ENCODE measurements around the gene PIK3AP1.

- TF ChIP-seq POLR2A (IDR thresholded peaks at IDR 0.05): no peak
- TF ChIP-seq CTCF (IDR thresholded peaks at IDR 0.05): no peak
- no peak for TF ChIP-seq EP300 (IDR thresholded peaks at IDR 0.05)
- no peak for TF ChIP-seq POLR2AphosphoS5 (IDR thresholded peaks at IDR 0.05)
Measured at GRCh38 chr10:96695366-96695765, 24.9 kb downstream of the PIK3AP1 start.

Data from upper lobe of left lung (tissue), 4 donors.